Hepatocyte (in vitro differentiated cells): Measurements from ENCODE around the gene SYPL2.
A peak's percentile ranks its signal among the peaks of the same experiment; 100 is the strongest.

Experiments used
- EZH2 ChIP-seq: fragments of 200-600 bp; sonication (generic); IDR thresholded peaks from 2 replicates; pipeline ENCODE4 v1.6.1; 2016; ENCODE audit warnings: antibody characterized with exemption, mild to moderate bottlenecking, borderline replicate concordance
- TF ChIP-seq, protein P1 (sequence below): fragments of 200-600 bp; sonication (generic); IDR thresholded peaks from 2 replicates; pipeline ENCODE4 v1.5.1; 2016; ENCODE audit warnings: antibody characterized with exemption, mild to moderate bottlenecking; ENCODE audit not compliant: poor library complexity

DNA sequence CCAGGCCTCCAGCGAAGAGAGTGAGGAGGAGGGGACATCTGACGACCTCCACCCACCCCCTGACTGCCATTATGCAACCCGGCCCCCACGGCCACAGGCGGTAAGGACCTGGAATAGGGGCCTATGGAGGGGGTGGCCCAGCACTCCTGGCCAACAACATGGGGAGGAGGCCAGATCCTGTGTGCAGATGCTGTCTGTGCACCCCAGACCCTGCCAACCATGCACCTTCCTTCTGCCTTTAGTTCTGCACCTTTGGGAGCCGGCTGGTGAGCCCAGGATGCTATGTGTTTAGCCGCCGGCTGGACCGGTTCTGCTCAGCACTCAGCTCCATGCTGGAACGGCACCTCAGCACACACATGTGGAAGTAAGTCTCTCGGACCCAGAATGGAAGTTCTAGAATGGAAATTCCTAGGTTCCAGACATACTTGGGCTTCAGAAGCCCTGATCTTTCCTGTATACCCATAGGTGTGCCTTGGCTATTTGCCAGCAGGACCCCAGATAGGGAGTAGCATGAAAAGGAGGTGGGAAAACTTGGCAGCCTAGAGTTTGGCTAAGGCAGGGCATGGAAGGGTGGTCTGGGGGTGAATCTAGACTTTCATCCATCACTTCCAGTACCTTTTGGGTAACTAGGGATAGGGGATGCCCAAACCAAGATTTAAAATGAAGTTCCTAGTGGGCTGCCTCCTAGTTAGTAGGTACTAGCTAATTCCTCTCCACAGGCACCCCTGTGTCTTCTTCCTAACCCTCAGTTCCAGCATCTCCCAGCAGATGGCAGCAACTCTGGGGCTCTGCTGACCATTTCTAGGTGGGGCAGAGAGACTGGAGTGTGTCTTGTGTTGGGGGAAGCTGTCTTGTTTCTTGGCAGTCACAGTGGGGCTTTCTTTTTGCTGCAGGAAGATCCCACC lies 23.9 kb downstream of the SYPL2 start:
- TF ChIP-seq, protein P1, sequence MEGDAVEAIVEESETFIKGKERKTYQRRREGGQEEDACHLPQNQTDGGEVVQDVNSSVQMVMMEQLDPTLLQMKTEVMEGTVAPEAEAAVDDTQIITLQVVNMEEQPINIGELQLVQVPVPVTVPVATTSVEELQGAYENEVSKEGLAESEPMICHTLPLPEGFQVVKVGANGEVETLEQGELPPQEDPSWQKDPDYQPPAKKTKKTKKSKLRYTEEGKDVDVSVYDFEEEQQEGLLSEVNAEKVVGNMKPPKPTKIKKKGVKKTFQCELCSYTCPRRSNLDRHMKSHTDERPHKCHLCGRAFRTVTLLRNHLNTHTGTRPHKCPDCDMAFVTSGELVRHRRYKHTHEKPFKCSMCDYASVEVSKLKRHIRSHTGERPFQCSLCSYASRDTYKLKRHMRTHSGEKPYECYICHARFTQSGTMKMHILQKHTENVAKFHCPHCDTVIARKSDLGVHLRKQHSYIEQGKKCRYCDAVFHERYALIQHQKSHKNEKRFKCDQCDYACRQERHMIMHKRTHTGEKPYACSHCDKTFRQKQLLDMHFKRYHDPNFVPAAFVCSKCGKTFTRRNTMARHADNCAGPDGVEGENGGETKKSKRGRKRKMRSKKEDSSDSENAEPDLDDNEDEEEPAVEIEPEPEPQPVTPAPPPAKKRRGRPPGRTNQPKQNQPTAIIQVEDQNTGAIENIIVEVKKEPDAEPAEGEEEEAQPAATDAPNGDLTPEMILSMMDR: peak; percentile 75
- TF ChIP-seq EZH2: no peak
